Measurements from ENCODE around the gene ZCCHC10.
"Not testable (repeated sequence)": the region's sequence is repeated elsewhere in the genome, so short reads cannot be mapped to it uniquely, and the experiment has no call there.

ZCCHC10 gene

GRCh38 chr5:133041910-133042309 lies 15.6 kb upstream of the ZCCHC10 start:
- TF ChIP-seq CTCF (IDR thresholded peaks at IDR 0.05; ENCODE audit: insufficient read depth, low read depth, low read length, missing control alignments) = no peak

GRCh38 chr5:133041157-133041784 lies 14.9 kb upstream of the ZCCHC10 start:
- DNase-seq (ENCODE audit: low read depth) = no peak

More at GRCh38 chr5:133041910-133042309, 15.6 kb upstream of the ZCCHC10 start:
- no peak overlapping the region for H3K4me3 ChIP-seq (ENCODE audit: low read depth, low read length)
- no peak for DNase-seq (ENCODE audit: low read depth)

GRCh38 chr5:133036677-133037076 lies 10.3 kb upstream of the ZCCHC10 start:
- DNase-seq (ENCODE audit: low read depth); H3K4me3 ChIP-seq (ENCODE audit: low read depth, low read length): not testable (repeated sequence)

More at GRCh38 chr5:133041157-133041784, 14.9 kb upstream of the ZCCHC10 start:
- no peak for TF ChIP-seq CTCF (IDR thresholded peaks at IDR 0.05; ENCODE audit: insufficient read depth, low read depth, low read length, missing control alignments)
- H3K4me3 ChIP-seq (ENCODE audit: low read depth, low read length) = no peak overlapping the region

- no peak for TF ChIP-seq CTCF (IDR thresholded peaks at IDR 0.05; ENCODE audit: insufficient read depth, low read depth, low read length, missing control alignments)
- no peak overlapping the region for H3K4me3 ChIP-seq (ENCODE audit: low read depth, low read length)
- no peak for DNase-seq (ENCODE audit: low read depth)
Measured at GRCh38 chr5:133035224-133035623, 8.9 kb upstream of the ZCCHC10 start.

- H3K4me3 ChIP-seq (ENCODE audit: low read depth, low read length) = no peak overlapping the region
- TF ChIP-seq CTCF (IDR thresholded peaks at IDR 0.05; ENCODE audit: insufficient read depth, low read depth, low read length, missing control alignments) = no peak
- DNase-seq (ENCODE audit: low read depth) = no peak
Measured at GRCh38 chr5:133034064-133034463, 7.7 kb upstream of the ZCCHC10 start.

GRCh38 chr5:133032852-133033742 lies 6.7 kb upstream of the ZCCHC10 start:
- TF ChIP-seq CTCF (IDR thresholded peaks at IDR 0.05; ENCODE audit: insufficient read depth, low read depth, low read length, missing control alignments) = no peak

GRCh38 chr5:133030343-133031005 lies 4.1 kb upstream of the ZCCHC10 start:
- no peak for TF ChIP-seq CTCF (IDR thresholded peaks at IDR 0.05; ENCODE audit: insufficient read depth, low read depth, low read length, missing control alignments)
- DNase-seq (ENCODE audit: low read depth) = no peak
- no peak overlapping the region for H3K4me3 ChIP-seq (ENCODE audit: low read depth, low read length)

More at GRCh38 chr5:133032852-133033742, 6.7 kb upstream of the ZCCHC10 start:
- peak; percentile 53 for DNase-seq (ENCODE audit: low read depth)
- no peak overlapping the region for H3K4me3 ChIP-seq (ENCODE audit: low read depth, low read length)
